Activated CD4-positive, alpha-beta memory T cell treated with anti-CD3 and anti-CD28 coated beads, Interleukin-2, amount 10 ng/mL, durations not matched to agents 7 days and 5 days (primary cell): ENCODE data around the gene PDE11A. TPM values are rescaled to one million over a fixed set of nuclear protein-coding genes. Genes with fewer than 3 reads are reported as not detected.
A peak's percentile ranks its signal among the peaks of the same experiment; 100 is the strongest.

Experiments used
- CTCF ChIA-PET: fragments of 350-600 bp; sonication (Branson Sonifier 250); formaldehyde crosslinking; loops from one replicate; lab custom pipeline; 2021; ENCODE audit warnings: antibody characterized with exemption, inconsistent platforms; lab: Charles Lee
- POLR2A ChIA-PET: fragments of 350-600 bp; sonication (Branson Sonifier 250); formaldehyde crosslinking; loops from one replicate; lab custom pipeline; 2021; ENCODE audit warnings: antibody characterized with exemption; lab: Charles Lee
- DNase-seq: peaks from one replicate; pipeline ENCODE4 v3.0.0-alpha.2; 2020
- H3K27ac Mint-ChIP-seq: one replicate; pipeline ENCODE4 v1.8.0; 2021; ENCODE audit warnings: mild to moderate bottlenecking, mixed read lengths
- H3K27me3 Mint-ChIP-seq: one replicate; pipeline ENCODE4 v1.8.0; 2021; ENCODE audit warnings: mixed read lengths
- H3K36me3 Mint-ChIP-seq: one replicate; pipeline ENCODE4 v1.8.0; 2021; ENCODE audit warnings: low read depth, mixed read lengths
- H3K4me1 Mint-ChIP-seq: one replicate; pipeline ENCODE4 v1.8.0; 2021; ENCODE audit warnings: mixed read lengths
- H3K4me3 Mint-ChIP-seq: one replicate; pipeline ENCODE4 v1.8.0; 2021; ENCODE audit warnings: mild to moderate bottlenecking, mixed read lengths
- H3K9me3 Mint-ChIP-seq: one replicate; pipeline ENCODE4 v1.8.0; 2021; ENCODE audit warnings: mixed read lengths
- total RNA-seq, 2 experiments: library from RNA; stranded (reverse); gene quantifications; one replicate each; pipeline ENCODE4 v1.2.3, GENCODE V29; 2021

Gene PDE11A
- total RNA-seq, 2 experiments from 2014 or later, result not detected

- Mint-ChIP-seq H3K9me3 (no peaks in the 10 kb centered on the region), H3K4me1 (no peaks in the 10 kb centered on the region), H3K27me3 (peaks cover 17% of the 10 kb centered on the region), H3K27ac (no peak overlapping the region), H3K36me3 (no peaks in the 10 kb centered on the region), H3K4me3 (no peak overlapping the region)
- ChIA-PET CTCF (no interaction called here), POLR2A (no interaction called here)
- DNase-seq, result no peak
These were observed 331.9 kb downstream of the PDE11A start for GRCh38 chr2:177740700-177741099.

- ChIA-PET POLR2A (no interaction called here), CTCF (interaction anchor here (0.8 to 1.6 kb wide), 2 partner anchors 9 to 574 kb away, joined by 3 read pairs; no protein-coding TSS in a partner anchor)
- H3K27me3 Mint-ChIP-seq, result peaks cover 13% of the 10 kb centered on the region
- H3K4me1 Mint-ChIP-seq, result no peaks in the 10 kb centered on the region
- DNase-seq, result no peak
- no peaks in the 10 kb centered on the region for H3K36me3 Mint-ChIP-seq
- H3K4me3 Mint-ChIP-seq, result no peak overlapping the region
- H3K27ac Mint-ChIP-seq, result no peak overlapping the region
- H3K9me3 Mint-ChIP-seq, result no peaks in the 10 kb centered on the region
These were observed 333.9 kb downstream of the PDE11A start for GRCh38 chr2:177738461-177739235.

- ChIA-PET CTCF (no interaction called here), POLR2A (no interaction called here)
- Mint-ChIP-seq H3K27ac (no peak overlapping the region), H3K27me3 (peaks cover 21% of the 10 kb centered on the region), H3K36me3 (no peaks in the 10 kb centered on the region), H3K4me1 (no peaks in the 10 kb centered on the region), H3K4me3 (no peak overlapping the region), H3K9me3 (no peaks in the 10 kb centered on the region)
- DNase-seq, result no peak
These were observed 337.2 kb downstream of the PDE11A start for GRCh38 chr2:177735318-177735803.

GRCh38 chr2:177733322-177733855, 339.2 kb downstream of the PDE11A start:
- H3K27me3 Mint-ChIP-seq, result peaks cover 30% of the 10 kb centered on the region
- POLR2A ChIA-PET, result no interaction called here
- CTCF ChIA-PET, result no interaction called here
- no peak for DNase-seq
- H3K4me3 Mint-ChIP-seq, result no peak overlapping the region
- no peaks in the 10 kb centered on the region for H3K9me3 Mint-ChIP-seq
- no peak overlapping the region for H3K27ac Mint-ChIP-seq
- H3K4me1 Mint-ChIP-seq, result no peaks in the 10 kb centered on the region
- no peaks in the 10 kb centered on the region for H3K36me3 Mint-ChIP-seq

GRCh38 chr2:177731384-177731783, 341.2 kb downstream of the PDE11A start:
- H3K27me3 Mint-ChIP-seq, result peaks cover 44% of the 10 kb centered on the region
- POLR2A ChIA-PET, result no interaction called here
- CTCF ChIA-PET, result interaction anchor here (2.0 kb wide), 1 partner anchor 32 kb away, joined by 4 read pairs; no protein-coding TSS in a partner anchor
- no peak for DNase-seq
- H3K36me3 Mint-ChIP-seq, result no peaks in the 10 kb centered on the region
- H3K4me1 Mint-ChIP-seq, result no peaks in the 10 kb centered on the region
- no peak overlapping the region for H3K27ac Mint-ChIP-seq
- no peaks in the 10 kb centered on the region for H3K9me3 Mint-ChIP-seq
- H3K4me3 Mint-ChIP-seq, result no peak overlapping the region

GRCh38 chr2:177730792-177731191, 341.8 kb downstream of the PDE11A start:
- Mint-ChIP-seq H3K27ac (no peak overlapping the region), H3K9me3 (no peaks in the 10 kb centered on the region), H3K36me3 (no peaks in the 10 kb centered on the region), H3K27me3 (peaks cover 50% of the 10 kb centered on the region), H3K4me1 (no peaks in the 10 kb centered on the region), H3K4me3 (no peak overlapping the region)
- ChIA-PET CTCF (interaction anchor here (0.8 to 2.0 kb wide), 3 partner anchors 8 to 566 kb away, joined by 3 to 4 read pairs (median 3); no protein-coding TSS in a partner anchor), POLR2A (no interaction called here)
- no peak for DNase-seq

GRCh38 chr2:177730363-177730762, 342.2 kb downstream of the PDE11A start:
- CTCF ChIA-PET, result interaction anchor here (0.8 to 2.0 kb wide), 4 partner anchors 8 to 566 kb away, joined by 3 to 4 read pairs (median 3); no protein-coding TSS in a partner anchor
- POLR2A ChIA-PET, result no interaction called here
- no peaks in the 10 kb centered on the region for H3K4me1 Mint-ChIP-seq
- no peak for DNase-seq
- H3K9me3 Mint-ChIP-seq, result no peaks in the 10 kb centered on the region
- no peak overlapping the region for H3K4me3 Mint-ChIP-seq
- H3K27me3 Mint-ChIP-seq, result peaks cover 53% of the 10 kb centered on the region
- no peak overlapping the region for H3K27ac Mint-ChIP-seq
- H3K36me3 Mint-ChIP-seq, result no peaks in the 10 kb centered on the region

GRCh38 chr2:177728920-177729319, 343.7 kb downstream of the PDE11A start:
- no peak overlapping the region for H3K4me3 Mint-ChIP-seq
- H3K36me3 Mint-ChIP-seq, result no peaks in the 10 kb centered on the region
- peaks cover 55% of the 10 kb centered on the region for H3K27me3 Mint-ChIP-seq
- CTCF ChIA-PET, result interaction anchor here (1.0 to 1.5 kb wide), 3 partner anchors 10 to 580 kb away, joined by 3 read pairs; no protein-coding TSS in a partner anchor
- POLR2A ChIA-PET, result no interaction called here
- no peaks in the 10 kb centered on the region for H3K4me1 Mint-ChIP-seq
- no peak for DNase-seq
- H3K27ac Mint-ChIP-seq, result no peak overlapping the region
- H3K9me3 Mint-ChIP-seq, result no peaks in the 10 kb centered on the region

GRCh38 chr2:177728399-177728765, 344.2 kb downstream of the PDE11A start:
- POLR2A ChIA-PET, result no interaction called here
- H3K36me3 Mint-ChIP-seq, result no peaks in the 10 kb centered on the region
- no peaks in the 10 kb centered on the region for H3K9me3 Mint-ChIP-seq
- H3K4me3 Mint-ChIP-seq, result no peak overlapping the region
- H3K27me3 Mint-ChIP-seq, result peaks cover 56% of the 10 kb centered on the region
- H3K27ac Mint-ChIP-seq, result no peak overlapping the region
- H3K4me1 Mint-ChIP-seq, result no peaks in the 10 kb centered on the region
- no peak for DNase-seq
- CTCF ChIA-PET, result interaction anchor here (1.1 to 1.5 kb wide), 2 partner anchors 10 to 14 kb away, joined by 3 read pairs; no protein-coding TSS in a partner anchor

- Mint-ChIP-seq H3K27me3 (peaks cover 58% of the 10 kb centered on the region), H3K4me1 (no peaks in the 10 kb centered on the region), H3K36me3 (no peaks in the 10 kb centered on the region), H3K9me3 (no peaks in the 10 kb centered on the region), H3K4me3 (no peak overlapping the region), H3K27ac (no peak overlapping the region)
- CTCF ChIA-PET, result interaction anchor here (0.9 to 1.5 kb wide), 4 partner anchors 9 to 563 kb away, joined by 3 read pairs; no protein-coding TSS in a partner anchor
- POLR2A ChIA-PET, result interaction anchor here (0.5 kb wide), 1 partner anchor 469 kb away, joined by 3 read pairs; no protein-coding TSS in a partner anchor
- no peak for DNase-seq
These were observed 344.8 kb downstream of the PDE11A start for GRCh38 chr2:177727577-177728398.

GRCh38 chr2:177726931-177727348, 345.6 kb downstream of the PDE11A start:
- H3K27me3 Mint-ChIP-seq, result peaks cover 53% of the 10 kb centered on the region
- CTCF ChIA-PET, result interaction anchor here (0.9 to 1.3 kb wide), 2 partner anchors 391 to 562 kb away, joined by 3 read pairs; no protein-coding TSS in a partner anchor

GRCh38 chr2:177724398-177725287, 347.9 kb downstream of the PDE11A start:
- Mint-ChIP-seq H3K27ac (no peak overlapping the region), H3K9me3 (no peaks in the 10 kb centered on the region), H3K27me3 (peaks cover 46% of the 10 kb centered on the region), H3K36me3 (no peaks in the 10 kb centered on the region), H3K4me3 (no peak overlapping the region), H3K4me1 (no peaks in the 10 kb centered on the region)
- ChIA-PET CTCF (interaction anchor here (0.7 to 5.0 kb wide), 13 partner anchors 10 to 577 kb away, joined by 3 to 41 read pairs (median 5); partner anchors contain the start of gene AGPS), POLR2A (no interaction called here)
- DNase-seq, result peak; percentile 53

More at GRCh38 chr2:177726931-177727348, 345.6 kb downstream of the PDE11A start:
- Mint-ChIP-seq H3K36me3 (no peaks in the 10 kb centered on the region), H3K4me3 (no peak overlapping the region), H3K4me1 (no peaks in the 10 kb centered on the region), H3K9me3 (no peaks in the 10 kb centered on the region), H3K27ac (no peak overlapping the region)
- DNase-seq, result no peak
- POLR2A ChIA-PET, result no interaction called here
